HG03064 (cell line): ENCODE results near the gene ZNF107.

Experiments
- ATAC-seq: cut with Tn5 transposase; IDR thresholded peaks from one replicate; pipeline ENCODE4 v1.9.1; 2021; ENCODE audit warnings: low read depth; ENCODE audit not compliant: unreplicated experiment

ZNF107 gene

GRCh38 chr7:64665980-64666662 is at the start of gene ZNF107:
Gene ZNF107, plus strand, starts transcription at chr7:64666133. Its CDS starts 150 bp downstream, at chr7:64666283.
- peak; percentile 92 for ATAC-seq

- ATAC-seq, result no peak
These were observed 47.0 kb upstream of the ZNF107 start for GRCh38 chr7:64618785-64619456.

GRCh38 chr7:64619705-64620104 is 46.2 kb upstream of the ZNF107 start:
- ATAC-seq, result no peak

- no peak for ATAC-seq
These were observed 44.3 kb upstream of the ZNF107 start for GRCh38 chr7:64621656-64622055.

GRCh38 chr7:64625114-64626082 is 40.5 kb upstream of the ZNF107 start:
- no peak for ATAC-seq

GRCh38 chr7:64626083-64626469 is 39.9 kb upstream of the ZNF107 start:
- ATAC-seq, result no peak

- no peak for ATAC-seq
These were observed 39.4 kb upstream of the ZNF107 start for GRCh38 chr7:64626557-64626956.

- no peak for ATAC-seq
These were observed 37.7 kb upstream of the ZNF107 start for GRCh38 chr7:64628192-64628591.

GRCh38 chr7:64628721-64629120 is 37.2 kb upstream of the ZNF107 start:
- ATAC-seq, result no peak

- no peak for ATAC-seq
These were observed 35.4 kb upstream of the ZNF107 start for GRCh38 chr7:64630496-64630895.

- ATAC-seq, result no peak
These were observed 33.9 kb upstream of the ZNF107 start for GRCh38 chr7:64632029-64632428.

GRCh38 chr7:64633401-64633800 is 32.5 kb upstream of the ZNF107 start:
- ATAC-seq, result no peak

- no peak for ATAC-seq
These were observed 31.4 kb upstream of the ZNF107 start for GRCh38 chr7:64634406-64635062.

GRCh38 chr7:64636386-64636785 is 29.5 kb upstream of the ZNF107 start:
- ATAC-seq, result no peak

GRCh38 chr7:64637521-64638445 is 28.1 kb upstream of the ZNF107 start:
- ATAC-seq, result no peak

- no peak for ATAC-seq
These were observed 27.1 kb upstream of the ZNF107 start for GRCh38 chr7:64638822-64639221.

- no peak for ATAC-seq
These were observed 26.5 kb upstream of the ZNF107 start for GRCh38 chr7:64639267-64640001.

- no peak for ATAC-seq
These were observed 25.4 kb upstream of the ZNF107 start for GRCh38 chr7:64640504-64640903.

GRCh38 chr7:64642046-64642445 is 23.9 kb upstream of the ZNF107 start:
- ATAC-seq, result no peak
